Right lobe of liver (tissue), 4 donors: ENCODE data around the gene SYCP2.

Experiments
- CTCF ChIP-seq, 4 donors: fragments of 200-600 bp in 3 of 4; fragments of 450-650 bp in 1 of 4; IDR thresholded peaks; one replicate each; pipeline versions ENCODE4 v1.5.1 to v1.8.0; 2016 to 2022; ENCODE audit warnings: antibody characterized with exemption in 4 of 4, mild to moderate bottlenecking in 2 of 4
- POLR2A ChIP-seq: fragments of 450-650 bp; IDR thresholded peaks from one replicate; pipeline ENCODE4 v1.6.1; 2017; ENCODE audit warnings: antibody characterized with exemption, mild to moderate bottlenecking
- donor health status: DM: no; HTN: no; CAD: no.
- donor health status: DM: no; HTN: no; CAD: no.
- donor health status: DM: no; HTN: yes; CAD: no.

DNA sequence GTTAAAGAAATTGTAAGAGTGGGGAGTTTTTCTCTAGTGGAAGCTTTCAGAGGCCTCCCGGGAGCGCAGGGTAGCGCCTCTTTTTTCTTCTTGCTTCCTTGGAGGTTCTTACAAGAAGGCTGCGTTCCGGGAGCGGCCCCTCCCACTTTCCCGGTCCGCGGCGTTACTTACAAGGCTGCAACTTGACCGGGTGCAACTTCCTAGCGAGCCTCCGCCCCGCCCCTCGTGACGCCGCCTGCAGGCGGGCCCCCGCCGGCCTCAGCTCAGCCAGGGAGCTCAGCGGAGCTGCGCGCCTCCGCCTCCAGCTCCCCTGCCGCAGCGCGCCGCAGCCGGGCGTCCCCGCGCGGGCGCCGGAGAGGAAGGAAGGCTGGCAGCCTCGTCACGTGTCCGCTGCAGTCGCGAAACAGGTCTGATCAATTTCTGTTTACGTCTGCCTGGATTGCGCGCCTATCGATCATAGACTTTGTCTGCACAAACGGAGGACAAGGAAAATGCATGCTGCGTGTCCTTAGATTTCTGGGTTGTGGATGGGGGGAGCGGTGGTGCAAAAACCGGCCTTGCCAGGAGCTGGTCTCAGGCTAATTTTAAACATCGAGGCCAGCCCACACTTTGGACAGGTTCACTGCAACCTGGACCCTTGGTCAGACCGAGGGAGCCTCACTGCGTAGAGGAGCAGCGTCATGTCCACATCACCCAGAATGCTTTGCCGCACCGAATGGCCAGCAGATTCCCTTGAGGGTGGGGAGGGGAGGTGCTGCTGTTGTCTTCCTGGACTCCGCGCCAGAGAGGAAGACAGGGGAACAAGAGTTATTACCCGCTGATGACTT is 6.9 kb upstream of the SYCP2 start, which contains the start of the genes FAM217B and PPP1R3D:
- TF ChIP-seq POLR2A (peak; percentile 77), CTCF (IDR thresholded peaks at IDR 0.05) (peak in 3 of 4 donors; percentile 13 to 37 (median 13))
